Skeletal muscle tissue (tissue), 4 donors: ENCODE measurements around the gene SMPD3. TPM values are rescaled to one million over a fixed set of nuclear protein-coding genes. Genes with fewer than 3 reads are reported as not detected.

ENCODE experiments used
- H3K27ac ChIP-seq: one replicate; pipeline ENCODE4 v1.7.0; 2013; ENCODE audit warnings: mild to moderate bottlenecking, low read depth, low read length, inconsistent platforms
- H3K27me3 ChIP-seq, 3 donors: one replicate each; pipeline ENCODE4 v1.7.0; 2013; ENCODE audit warnings: low read length in 3 of 3; ENCODE audit not compliant: control insufficient read depth in 3 of 3, insufficient read depth in 3 of 3
- H3K36me3 ChIP-seq, 3 donors: one replicate each; pipeline ENCODE4 v1.7.0; 2013; ENCODE audit warnings: low read length in 3 of 3; ENCODE audit not compliant: control insufficient read depth in 3 of 3, insufficient read depth in 3 of 3
- H3K4me1 ChIP-seq, 3 donors: one replicate each; pipeline ENCODE4 v1.7.0; 2013; ENCODE audit warnings: low read length in 3 of 3, mild to moderate bottlenecking in 3 of 3; ENCODE audit not compliant: control insufficient read depth in 3 of 3, insufficient read depth in 3 of 3
- H3K4me3 ChIP-seq, 3 donors: one replicate each; pipeline ENCODE4 v1.7.0; 2013; ENCODE audit warnings: low read length in 3 of 3
- H3K9ac ChIP-seq, 3 donors: one replicate each; pipeline ENCODE4 v1.7.0; 2013; ENCODE audit warnings: low read length in 3 of 3, mild to moderate bottlenecking in 3 of 3, moderate library complexity in 2 of 3, low read depth in 1 of 3
- H3K9me3 ChIP-seq, 3 donors: one replicate each; pipeline ENCODE4 v1.7.0; 2013; ENCODE audit warnings: low read length in 3 of 3; ENCODE audit not compliant: control insufficient read depth in 3 of 3
- total RNA-seq: library from RNA; depleted of rRNA; stranded (reverse); fragments of >200 nt; gene quantifications from one replicate; pipeline ENCODE4 v1.2.3, GENCODE V29; 2014
- donor health status: Osteomylitis.

The SMPD3 gene
- total RNA-seq, 1 donor from 2014 or later, result under 0.01 TPM

- H3K27me3 ChIP-seq, result peaks cover 0 to 12% (median 8%) of the 10 kb centered on the region in 3 donors
- no peak overlapping the region for H3K4me3 ChIP-seq
- no peaks in the 10 kb centered on the region for H3K36me3 ChIP-seq
- peaks cover 3 to 11% (median 5%) of the 10 kb centered on the region in 3 donors for H3K4me1 ChIP-seq
- H3K9me3 ChIP-seq, result no peaks in the 10 kb centered on the region
- no peak overlapping the region for H3K9ac ChIP-seq
- no peak overlapping the region for H3K27ac ChIP-seq
Observed at GRCh38 chr16:68380348-68380670, 68.0 kb downstream of the SMPD3 start.

GRCh38 chr16:68379472-68380347 lies 68.6 kb downstream of the SMPD3 start:
- Histone ChIP-seq H3K9ac (no peak overlapping the region), H3K9me3 (no peaks in the 10 kb centered on the region), H3K27ac (no peak overlapping the region), H3K27me3 (peaks cover 0 to 18% (median 13%) of the 10 kb centered on the region in 3 donors), H3K4me1 (peaks cover 1 to 8% (median 4%) of the 10 kb centered on the region in 3 donors), H3K4me3 (no peak overlapping the region), H3K36me3 (no peaks in the 10 kb centered on the region)

GRCh38 chr16:68378436-68379415 lies 69.6 kb downstream of the SMPD3 start:
- Histone ChIP-seq H3K27ac (no peak overlapping the region), H3K4me3 (no peak overlapping the region), H3K4me1 (no peaks in the 10 kb centered on the region), H3K9me3 (no peaks in the 10 kb centered on the region), H3K27me3 (peaks cover 0 to 20% (median 18%) of the 10 kb centered on the region in 3 donors), H3K9ac (no peak overlapping the region), H3K36me3 (no peaks in the 10 kb centered on the region)

- no peaks in the 10 kb centered on the region for H3K9me3 ChIP-seq
- H3K9ac ChIP-seq, result no peak overlapping the region
- H3K27ac ChIP-seq, result no peak overlapping the region
- H3K36me3 ChIP-seq, result no peaks in the 10 kb centered on the region
- no peak overlapping the region for H3K4me3 ChIP-seq
- peaks cover 0 to 20% (median 18%) of the 10 kb centered on the region in 3 donors for H3K27me3 ChIP-seq
- no peaks in the 10 kb centered on the region for H3K4me1 ChIP-seq
Observed at GRCh38 chr16:68377667-68378393, 70.5 kb downstream of the SMPD3 start.

- Histone ChIP-seq H3K27ac (no peak overlapping the region), H3K4me3 (no peak overlapping the region), H3K9me3 (no peaks in the 10 kb centered on the region), H3K36me3 (no peaks in the 10 kb centered on the region), H3K9ac (no peak overlapping the region), H3K27me3 (peaks cover 0 to 20% (median 18%) of the 10 kb centered on the region in 3 donors), H3K4me1 (no peaks in the 10 kb centered on the region)
Observed at GRCh38 chr16:68377221-68377620, 71.1 kb downstream of the SMPD3 start.

GRCh38 chr16:68376590-68376989 lies 71.7 kb downstream of the SMPD3 start:
- no peak overlapping the region for H3K9ac ChIP-seq
- no peaks in the 10 kb centered on the region for H3K9me3 ChIP-seq
- no peak overlapping the region for H3K27ac ChIP-seq
- no peaks in the 10 kb centered on the region for H3K4me1 ChIP-seq
- no peaks in the 10 kb centered on the region for H3K36me3 ChIP-seq
- H3K27me3 ChIP-seq, result peaks cover 0 to 20% (median 18%) of the 10 kb centered on the region in 3 donors
- no peak overlapping the region for H3K4me3 ChIP-seq

- no peak overlapping the region for H3K27ac ChIP-seq
- peaks cover 0 to 21% (median 18%) of the 10 kb centered on the region in 3 donors for H3K27me3 ChIP-seq
- H3K4me3 ChIP-seq, result no peak overlapping the region
- H3K36me3 ChIP-seq, result no peaks in the 10 kb centered on the region
- no peak overlapping the region for H3K9ac ChIP-seq
- no peaks in the 10 kb centered on the region for H3K9me3 ChIP-seq
- peaks cover 0 to under 1% (median 0%) of the 10 kb centered on the region in 3 donors for H3K4me1 ChIP-seq
Observed at GRCh38 chr16:68375801-68376536, 72.3 kb downstream of the SMPD3 start.

GRCh38 chr16:68374961-68375660 lies 73.2 kb downstream of the SMPD3 start:
- peaks cover 0 to 24% (median 18%) of the 10 kb centered on the region in 3 donors for H3K27me3 ChIP-seq
- H3K9me3 ChIP-seq, result no peaks in the 10 kb centered on the region
- no peak overlapping the region for H3K27ac ChIP-seq
- H3K9ac ChIP-seq, result no peak overlapping the region
- H3K36me3 ChIP-seq, result no peaks in the 10 kb centered on the region
- peaks cover 0 to 2% (median 0%) of the 10 kb centered on the region in 3 donors for H3K4me1 ChIP-seq
- no peak overlapping the region for H3K4me3 ChIP-seq
